Bronchial epithelial cell (primary cell): ENCODE results near the gene SMIM1. TPM values are rescaled to one million over a fixed set of nuclear protein-coding genes. Genes with fewer than 3 reads are reported as not detected.

Experiments
- DNase-seq: peaks from one replicate; pipeline ENCODE4 v3.0.0-alpha.2; 2010; ENCODE audit warnings: low read depth
- FAIRE-seq: peaks from 2 replicates; lab custom pipeline; 2011; peaks lifted over from hg19 to GRCh38; lab: Jason Lieb, UNC
- H3K27me3 ChIP-seq: 2 replicates; pipeline ENCODE4 v1.5.1; 2011; ENCODE audit warnings: low read length; ENCODE audit not compliant: control insufficient read depth, insufficient read depth
- H3K36me3 ChIP-seq: 2 replicates; pipeline ENCODE4 v1.5.1; 2011; ENCODE audit warnings: low read length; ENCODE audit not compliant: control insufficient read depth, insufficient read depth
- H3K4me3 ChIP-seq: 2 replicates; pipeline ENCODE4 v1.5.1; 2011; ENCODE audit warnings: mild to moderate bottlenecking, low read depth, low read length, control low read depth
- total RNA-seq: library from RNA; depleted of rRNA; stranded (reverse); fragments of >200 nt; gene quantifications from 2 replicates; pipeline ENCODE4 v1.2.1, GENCODE V29; 2014
- TF ChIP-seq, protein P1 (sequence below): IDR thresholded peaks from 2 replicates; pipeline ENCODE4 v1.5.1; 2011; ENCODE audit warnings: mild to moderate bottlenecking, moderate library complexity, low read length, control low read depth, inconsistent platforms; ENCODE audit not compliant: insufficient read depth, severe bottlenecking

SMIM1 gene
- total RNA-seq, 1 donor from 2014 or later: not detected

DNA sequence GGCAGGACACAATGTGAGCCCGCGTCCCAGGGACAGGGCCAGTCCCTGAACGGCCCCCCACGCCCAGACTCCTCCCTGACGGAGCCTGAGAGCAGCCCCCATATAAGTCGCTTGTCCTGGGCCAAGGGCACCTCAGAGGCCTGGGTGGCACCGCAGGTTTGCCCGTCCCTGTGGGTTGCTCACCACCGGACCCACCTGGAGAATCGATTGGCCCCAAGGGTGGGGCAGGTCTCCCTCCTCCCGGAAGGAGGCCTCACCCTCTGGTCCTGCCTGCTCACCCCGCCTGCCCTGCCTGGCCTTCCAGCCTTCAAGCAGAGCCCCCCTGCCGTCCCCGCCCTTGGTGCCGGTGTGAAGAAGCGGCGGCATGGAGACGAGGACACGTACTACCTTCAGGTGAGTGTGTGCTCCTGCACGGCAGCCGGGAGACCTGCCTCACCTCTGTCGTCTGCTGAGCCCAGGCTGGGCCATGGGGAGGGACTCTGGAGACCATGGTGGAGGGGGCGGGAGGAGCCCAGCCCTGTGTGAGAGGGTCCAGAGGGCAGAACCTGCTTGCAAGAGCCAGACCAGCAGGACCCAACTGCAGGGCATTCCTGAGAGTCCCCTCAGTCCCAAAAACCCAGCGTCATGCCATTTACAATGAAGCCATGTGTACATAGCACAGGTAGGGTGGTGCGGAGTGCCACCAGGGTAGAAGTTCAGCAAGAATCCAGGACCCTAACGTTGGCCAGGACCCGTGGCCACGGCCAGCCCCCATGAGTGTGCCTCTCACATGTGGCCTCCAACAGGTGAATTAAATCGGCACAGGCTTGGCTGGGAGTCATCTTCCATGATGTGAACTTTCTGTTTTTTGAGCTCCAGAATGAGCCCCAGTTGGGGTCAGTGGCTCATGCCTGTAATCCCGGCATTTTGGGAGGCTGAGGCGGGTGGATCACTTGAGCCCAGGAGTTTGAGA, 44.4 kb upstream of the SMIM1 start:
- H3K27me3 ChIP-seq: no peaks in the 10 kb centered on the region
- DNase-seq (no peak), FAIRE-seq (peak; percentile 23)
- no peak overlapping the region for H3K4me3 ChIP-seq
- TF ChIP-seq, protein P1, sequence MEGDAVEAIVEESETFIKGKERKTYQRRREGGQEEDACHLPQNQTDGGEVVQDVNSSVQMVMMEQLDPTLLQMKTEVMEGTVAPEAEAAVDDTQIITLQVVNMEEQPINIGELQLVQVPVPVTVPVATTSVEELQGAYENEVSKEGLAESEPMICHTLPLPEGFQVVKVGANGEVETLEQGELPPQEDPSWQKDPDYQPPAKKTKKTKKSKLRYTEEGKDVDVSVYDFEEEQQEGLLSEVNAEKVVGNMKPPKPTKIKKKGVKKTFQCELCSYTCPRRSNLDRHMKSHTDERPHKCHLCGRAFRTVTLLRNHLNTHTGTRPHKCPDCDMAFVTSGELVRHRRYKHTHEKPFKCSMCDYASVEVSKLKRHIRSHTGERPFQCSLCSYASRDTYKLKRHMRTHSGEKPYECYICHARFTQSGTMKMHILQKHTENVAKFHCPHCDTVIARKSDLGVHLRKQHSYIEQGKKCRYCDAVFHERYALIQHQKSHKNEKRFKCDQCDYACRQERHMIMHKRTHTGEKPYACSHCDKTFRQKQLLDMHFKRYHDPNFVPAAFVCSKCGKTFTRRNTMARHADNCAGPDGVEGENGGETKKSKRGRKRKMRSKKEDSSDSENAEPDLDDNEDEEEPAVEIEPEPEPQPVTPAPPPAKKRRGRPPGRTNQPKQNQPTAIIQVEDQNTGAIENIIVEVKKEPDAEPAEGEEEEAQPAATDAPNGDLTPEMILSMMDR: no peak
- no peaks in the 10 kb centered on the region for H3K36me3 ChIP-seq

DNA sequence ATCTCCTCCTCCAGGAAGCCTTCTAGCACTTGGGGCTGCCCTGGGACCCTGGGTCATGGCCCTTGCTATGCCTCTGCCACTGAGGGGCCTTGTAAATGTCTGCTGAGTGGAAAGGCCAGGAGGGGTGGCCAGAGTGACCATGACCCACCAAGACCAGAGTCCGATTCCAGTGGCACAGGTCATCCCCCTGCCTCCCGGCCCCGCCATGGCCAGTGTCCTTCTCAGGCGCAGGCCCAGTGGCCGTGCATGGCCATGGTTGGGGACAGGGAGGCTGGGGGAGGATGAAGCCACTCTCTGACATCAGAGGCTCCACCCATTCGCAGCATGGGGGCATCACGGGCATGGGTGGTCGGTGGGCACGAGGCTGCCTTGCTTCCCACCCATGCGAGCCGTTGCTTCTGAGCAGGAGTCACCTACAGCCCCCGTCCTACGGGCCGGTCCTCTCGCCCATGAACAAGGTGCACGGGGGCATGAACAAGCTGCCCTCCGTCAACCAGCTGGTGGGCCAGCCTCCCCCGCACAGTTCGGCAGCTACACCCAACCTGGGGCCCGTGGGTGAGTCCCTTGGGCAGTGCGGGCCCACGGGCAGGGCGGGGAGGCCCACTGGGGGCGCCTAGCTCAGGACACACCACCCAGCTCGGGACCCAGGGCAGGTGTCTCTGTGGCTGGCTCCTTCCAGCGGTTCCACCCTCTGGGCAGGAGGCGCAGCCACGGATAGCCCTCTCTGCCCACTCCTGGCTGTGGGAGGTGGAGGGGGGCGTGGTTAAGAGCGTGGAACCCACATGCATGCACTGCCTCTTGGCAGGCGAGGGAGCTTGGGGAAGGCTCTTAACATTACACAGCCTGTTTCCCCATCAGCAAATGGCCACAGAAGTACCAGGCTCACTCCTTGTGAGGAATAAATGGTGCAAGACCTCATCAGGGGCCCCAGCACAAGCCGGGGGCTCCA, 42.7 kb upstream of the SMIM1 start:
- FAIRE-seq (no peak), DNase-seq (no peak)
- no peaks in the 10 kb centered on the region for H3K36me3 ChIP-seq
- H3K4me3 ChIP-seq: no peak overlapping the region
- TF ChIP-seq, protein P1: no peak
- H3K27me3 ChIP-seq: no peaks in the 10 kb centered on the region

DNA sequence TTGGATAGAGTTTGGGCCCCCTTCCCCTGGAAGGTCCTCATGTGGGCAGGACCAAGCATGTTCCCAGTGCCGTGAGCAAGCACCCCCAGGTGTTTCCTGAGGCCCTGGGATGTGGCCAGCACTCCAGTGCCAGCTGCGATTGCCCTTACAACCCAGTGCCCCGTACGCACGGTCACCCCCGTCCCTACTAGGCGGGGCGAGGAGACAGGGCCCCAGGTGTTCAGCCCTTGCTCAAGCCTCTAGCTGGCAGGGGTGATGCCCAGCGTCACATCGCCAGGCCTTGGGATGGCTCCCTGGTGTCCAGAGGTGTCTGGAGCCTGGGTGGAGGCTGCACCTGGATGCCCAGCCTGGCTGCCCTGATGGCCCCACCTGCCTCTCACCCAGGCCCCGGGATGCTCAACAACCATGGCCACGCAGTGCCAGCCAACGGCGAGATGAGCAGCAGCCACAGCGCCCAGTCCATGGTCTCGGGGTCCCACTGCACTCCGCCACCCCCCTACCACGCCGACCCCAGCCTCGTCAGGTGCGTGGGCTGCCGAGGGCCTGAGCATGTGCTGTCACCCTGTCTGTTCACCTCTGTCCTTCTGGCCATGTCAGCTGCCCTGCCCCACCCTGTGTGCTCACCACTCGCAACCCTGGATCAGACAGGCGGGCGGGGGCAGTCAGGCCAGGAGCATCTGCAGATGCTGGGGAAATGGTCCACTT, 41.9 kb upstream of the SMIM1 start:
- FAIRE-seq: no peak
- H3K36me3 ChIP-seq: no peaks in the 10 kb centered on the region
- H3K4me3 ChIP-seq: no peak overlapping the region
- DNase-seq: no peak
- no peaks in the 10 kb centered on the region for H3K27me3 ChIP-seq
- TF ChIP-seq, protein P1: no peak

DNA sequence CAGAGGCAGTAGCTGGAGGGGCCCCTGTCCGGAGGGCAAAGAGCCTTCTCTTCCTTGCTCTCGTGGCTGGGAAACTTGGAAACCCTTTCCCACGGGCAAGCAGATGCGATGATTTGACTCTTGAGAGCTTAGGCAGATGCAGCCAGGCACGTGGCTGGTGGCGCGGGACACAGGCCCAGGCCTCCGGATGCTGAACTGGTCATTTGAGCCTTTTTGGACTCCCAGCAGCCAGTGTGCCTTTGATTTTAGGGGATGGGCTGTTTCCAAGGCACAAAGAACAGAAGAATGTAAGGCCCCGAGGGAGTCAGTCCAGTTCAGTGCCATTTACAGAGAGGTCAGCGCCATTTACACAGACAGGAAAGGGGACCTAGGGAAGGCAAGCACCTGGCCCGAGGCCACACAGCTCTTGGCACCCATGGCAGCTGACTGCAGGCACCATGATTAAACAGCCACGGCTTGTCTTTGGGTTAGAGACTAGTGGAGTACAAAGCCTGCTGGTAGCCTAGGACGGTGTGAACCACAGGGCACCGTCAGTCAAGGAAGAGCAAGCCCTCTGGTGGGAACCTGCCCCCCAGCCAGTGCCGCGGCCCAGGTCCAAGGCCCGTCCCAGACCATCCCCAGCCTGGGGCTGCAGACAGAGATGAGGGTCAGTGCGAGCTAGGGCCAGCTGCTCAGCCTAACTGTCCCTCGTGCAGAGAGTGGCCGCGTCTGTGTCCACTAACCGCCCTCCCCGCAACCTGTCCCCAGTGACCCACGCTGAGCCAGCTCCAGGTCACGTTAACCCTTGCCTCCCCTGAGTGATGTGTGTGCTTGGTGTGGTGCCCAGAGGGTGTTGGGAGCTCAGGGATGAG, 40.7 kb upstream of the SMIM1 start:
- Histone ChIP-seq H3K36me3 (no peaks in the 10 kb centered on the region), H3K27me3 (no peaks in the 10 kb centered on the region), H3K4me3 (no peak overlapping the region)
- FAIRE-seq (no peak), DNase-seq (no peak)
- TF ChIP-seq, protein P1: no peak
